Left renal cortex interstitium (tissue), 4 donors: ENCODE results near the gene CCIN. TPM values are rescaled to one million over a fixed set of nuclear protein-coding genes. Genes with fewer than 3 reads are reported as not detected.

ENCODE experiments used
- DNase-seq, 4 donors: peaks; one replicate each; pipeline ENCODE4 v3.0.0-alpha.2; 2013; ENCODE audit warnings: low read depth in 4 of 4, low spot score in 2 of 4, missing footprints in 1 of 4
- polyA plus RNA-seq, 4 donors: library from polyadenylated mRNA; unstranded; fragments of 120-200 nt; gene quantifications; one replicate each; pipeline ENCODE4 v1.2.1, GENCODE V29; 2013; ENCODE audit not compliant: insufficient read length in 4 of 4

The CCIN gene
- polyA plus RNA-seq, 4 donors, result 0.27 to 0.61 (median 0.36) TPM

- DNase-seq, result no peak
Observed at GRCh38 chr9:36140086-36141084, 28.8 kb upstream of the CCIN start.

GRCh38 chr9:36141288-36141687, 27.9 kb upstream of the CCIN start:
- DNase-seq, result no peak

GRCh38 chr9:36141761-36142160, 27.4 kb upstream of the CCIN start:
- DNase-seq, result no peak

- no peak for DNase-seq
Observed at GRCh38 chr9:36142510-36143244, 26.5 kb upstream of the CCIN start.

- DNase-seq, result no peak
Observed at GRCh38 chr9:36143245-36143641, 25.9 kb upstream of the CCIN start.

- DNase-seq, result no peak
Observed at GRCh38 chr9:36144309-36145232, 24.6 kb upstream of the CCIN start.

GRCh38 chr9:36145970-36146369, 23.2 kb upstream of the CCIN start:
- DNase-seq, result no peak

GRCh38 chr9:36146651-36147050, 22.5 kb upstream of the CCIN start:
- no peak for DNase-seq

- no peak for DNase-seq
Observed at GRCh38 chr9:36147441-36148175, 21.6 kb upstream of the CCIN start.

GRCh38 chr9:36148311-36149051, 20.7 kb upstream of the CCIN start:
- DNase-seq, result no peak

- no peak for DNase-seq
Observed at GRCh38 chr9:36149197-36149596, 20.0 kb upstream of the CCIN start.

- DNase-seq, result no peak
Observed at GRCh38 chr9:36150574-36151315, 18.4 kb upstream of the CCIN start.

GRCh38 chr9:36151316-36152210, 17.6 kb upstream of the CCIN start:
- no peak for DNase-seq

- DNase-seq, result no peak
Observed at GRCh38 chr9:36152741-36153438, 16.3 kb upstream of the CCIN start.

- no peak for DNase-seq
Observed at GRCh38 chr9:36153746-36154145, 15.4 kb upstream of the CCIN start.

- DNase-seq, result peak in 1 of 4 donors; percentile 72
Observed at GRCh38 chr9:36154331-36154952, 14.7 kb upstream of the CCIN start.
